ENCODE results near the gene C1orf185. TPM values are rescaled to one million over a fixed set of nuclear protein-coding genes. Genes with fewer than 3 reads are reported as not detected.

Gene C1orf185
- polyA plus RNA-seq, 1 of the 3 experiments (the other 2 are of a cell fraction): not detected

DNA sequence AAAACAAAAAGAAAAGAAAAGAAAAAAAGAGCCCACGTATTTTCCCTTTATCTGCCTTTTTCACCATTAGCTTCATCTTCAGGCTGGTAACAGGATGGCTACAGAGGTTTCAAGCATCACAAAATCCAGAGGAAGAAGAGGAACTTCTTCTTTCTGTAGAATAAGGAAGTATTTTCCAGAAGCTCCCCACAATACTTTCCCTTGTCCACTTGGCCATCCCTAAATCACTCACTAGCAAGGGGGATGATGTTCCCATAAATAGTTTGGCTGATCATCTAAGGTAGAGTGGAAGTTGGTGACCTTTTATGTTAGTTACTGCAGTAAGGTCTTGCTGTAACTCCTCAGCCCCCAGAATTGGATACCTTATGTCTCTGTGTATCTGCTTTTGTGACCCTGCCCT, 88.9 kb downstream of the C1orf185 start:
- H3K27ac ChIP-seq (ENCODE audit: low read depth in 2 of 2, low read length in 1 of 2): no peak overlapping the region
- DNase-seq: no peak
- H3K79me2 ChIP-seq (ENCODE audit: insufficient read depth): no peaks in the 10 kb centered on the region
- H3K9me3 ChIP-seq: no peaks in the 10 kb centered on the region
- H3K4me1 ChIP-seq (ENCODE audit: control insufficient read depth in 1 of 2, insufficient read depth in 2 of 2, low read depth in 1 of 2, low read length in 1 of 2): no peaks in the 10 kb centered on the region
- ChIA-PET CTCF (interaction anchor here (0.7 to 7.4 kb wide), 19 partner anchors 11 to 416 kb away, joined by 3 to 109 read pairs (median 6); partner anchors contain the start of gene CDKN2C), POLR2A (no interaction called here)
- H3K9ac ChIP-seq: no peak overlapping the region
- H3K4me2 ChIP-seq: no peak overlapping the region
- H3K9me2 ChIP-seq: no peaks in the 10 kb centered on the region
- no peaks in the 10 kb centered on the region for H3F3A ChIP-seq (replicated peaks; ENCODE audit: insufficient read depth)
- no peak overlapping the region for H2AFZ ChIP-seq (ENCODE audit: low read depth)
- H4K20me1 ChIP-seq (ENCODE audit: insufficient read depth): no peaks in the 10 kb centered on the region
- H3K27me3 ChIP-seq (ENCODE audit: insufficient read depth): no peaks in the 10 kb centered on the region
- no peak overlapping the region for H3K4me3 ChIP-seq (ENCODE audit: low read depth in 2 of 2, low read length in 1 of 2)
- TF ChIP-seq YY1 (IDR thresholded peaks at IDR 0.05; ENCODE audit: low read depth) (no peak), GATA2 (CRISPR knock-in tag; IDR thresholded peaks at IDR 0.05) (no peak), RCOR1 (IDR thresholded peaks at IDR 0.05; ENCODE audit: low read length) (no peak), POLR2AphosphoS5 (IDR thresholded peaks at IDR 0.05; ENCODE audit: low read depth, low read length) (no peak), MXI1 (IDR thresholded peaks at IDR 0.05; ENCODE audit: low read depth, low read length) (no peak), RXRA (IDR thresholded peaks at IDR 0.05; ENCODE audit: borderline replicate concordance, low read depth) (no peak), NRF1 (IDR thresholded peaks at IDR 0.05; ENCODE audit: low read depth, low read length) (no peak), FOSL2 (IDR thresholded peaks at IDR 0.05; ENCODE audit: borderline replicate concordance, low read depth) (no peak), IRF3 (IDR thresholded peaks at IDR 0.05; ENCODE audit: low read depth, low read length) (no peak), MEF2A (IDR thresholded peaks at IDR 0.05; ENCODE audit: borderline replicate concordance, low read depth) (no peak), EZH2phosphoT487 (IDR thresholded peaks at IDR 0.05; ENCODE audit: borderline replicate concordance, low read depth) (no peak), GABPA (IDR thresholded peaks at IDR 0.05; ENCODE audit: low read depth) (no peak), RFX5 (IDR thresholded peaks at IDR 0.05; ENCODE audit: low read length) (no peak)
- TF ChIP-seq, protein P1, sequence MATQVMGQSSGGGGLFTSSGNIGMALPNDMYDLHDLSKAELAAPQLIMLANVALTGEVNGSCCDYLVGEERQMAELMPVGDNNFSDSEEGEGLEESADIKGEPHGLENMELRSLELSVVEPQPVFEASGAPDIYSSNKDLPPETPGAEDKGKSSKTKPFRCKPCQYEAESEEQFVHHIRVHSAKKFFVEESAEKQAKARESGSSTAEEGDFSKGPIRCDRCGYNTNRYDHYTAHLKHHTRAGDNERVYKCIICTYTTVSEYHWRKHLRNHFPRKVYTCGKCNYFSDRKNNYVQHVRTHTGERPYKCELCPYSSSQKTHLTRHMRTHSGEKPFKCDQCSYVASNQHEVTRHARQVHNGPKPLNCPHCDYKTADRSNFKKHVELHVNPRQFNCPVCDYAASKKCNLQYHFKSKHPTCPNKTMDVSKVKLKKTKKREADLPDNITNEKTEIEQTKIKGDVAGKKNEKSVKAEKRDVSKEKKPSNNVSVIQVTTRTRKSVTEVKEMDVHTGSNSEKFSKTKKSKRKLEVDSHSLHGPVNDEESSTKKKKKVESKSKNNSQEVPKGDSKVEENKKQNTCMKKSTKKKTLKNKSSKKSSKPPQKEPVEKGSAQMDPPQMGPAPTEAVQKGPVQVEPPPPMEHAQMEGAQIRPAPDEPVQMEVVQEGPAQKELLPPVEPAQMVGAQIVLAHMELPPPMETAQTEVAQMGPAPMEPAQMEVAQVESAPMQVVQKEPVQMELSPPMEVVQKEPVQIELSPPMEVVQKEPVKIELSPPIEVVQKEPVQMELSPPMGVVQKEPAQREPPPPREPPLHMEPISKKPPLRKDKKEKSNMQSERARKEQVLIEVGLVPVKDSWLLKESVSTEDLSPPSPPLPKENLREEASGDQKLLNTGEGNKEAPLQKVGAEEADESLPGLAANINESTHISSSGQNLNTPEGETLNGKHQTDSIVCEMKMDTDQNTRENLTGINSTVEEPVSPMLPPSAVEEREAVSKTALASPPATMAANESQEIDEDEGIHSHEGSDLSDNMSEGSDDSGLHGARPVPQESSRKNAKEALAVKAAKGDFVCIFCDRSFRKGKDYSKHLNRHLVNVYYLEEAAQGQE (IDR thresholded peaks at IDR 0.05; ENCODE audit: low read depth, low read length): no peak
- TF ChIP-seq, protein P2, sequence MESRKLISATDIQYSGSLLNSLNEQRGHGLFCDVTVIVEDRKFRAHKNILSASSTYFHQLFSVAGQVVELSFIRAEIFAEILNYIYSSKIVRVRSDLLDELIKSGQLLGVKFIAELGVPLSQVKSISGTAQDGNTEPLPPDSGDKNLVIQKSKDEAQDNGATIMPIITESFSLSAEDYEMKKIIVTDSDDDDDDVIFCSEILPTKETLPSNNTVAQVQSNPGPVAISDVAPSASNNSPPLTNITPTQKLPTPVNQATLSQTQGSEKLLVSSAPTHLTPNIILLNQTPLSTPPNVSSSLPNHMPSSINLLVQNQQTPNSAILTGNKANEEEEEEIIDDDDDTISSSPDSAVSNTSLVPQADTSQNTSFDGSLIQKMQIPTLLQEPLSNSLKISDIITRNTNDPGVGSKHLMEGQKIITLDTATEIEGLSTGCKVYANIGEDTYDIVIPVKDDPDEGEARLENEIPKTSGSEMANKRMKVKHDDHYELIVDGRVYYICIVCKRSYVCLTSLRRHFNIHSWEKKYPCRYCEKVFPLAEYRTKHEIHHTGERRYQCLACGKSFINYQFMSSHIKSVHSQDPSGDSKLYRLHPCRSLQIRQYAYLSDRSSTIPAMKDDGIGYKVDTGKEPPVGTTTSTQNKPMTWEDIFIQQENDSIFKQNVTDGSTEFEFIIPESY (IDR thresholded peaks at IDR 0.05; ENCODE audit: borderline replicate concordance, low read depth): no peak
- no peaks in the 10 kb centered on the region for H3K36me3 ChIP-seq (replicated peaks in 1 of 2; ENCODE audit: control insufficient read depth in 1 of 2, insufficient read depth in 2 of 2, low read length in 1 of 2)
- 18% methylated on average over 1 of the region's 1 CpG for WGBS (ENCODE audit: low lambda C conversion rate)
